Liver (tissue), 3 donors: Measurements from ENCODE around the gene STK11IP.

Source experiments
- CTCF ChIP-seq: fragments of 150-350 bp; IDR thresholded peaks from 2 replicates; pipeline ENCODE4 v1.5.1; 2017; ENCODE audit warnings: improper control_type of control experiment, low read depth, low read length; ENCODE audit not compliant: missing input control
- FOXA1 ChIP-seq: IDR thresholded peaks from 2 replicates; pipeline ENCODE4 v1.6.1; 2016; ENCODE audit warnings: antibody characterized with exemption
- SP1 ChIP-seq: IDR thresholded peaks from 2 replicates; pipeline ENCODE4 v1.6.1; 2018; ENCODE audit warnings: antibody characterized with exemption, mild to moderate bottlenecking
- donor health status: healthy.
- donor health status: healthy.

- no peak for TF ChIP-seq CTCF
- TF ChIP-seq SP1, result no peak
- TF ChIP-seq FOXA1, result no peak
These were observed 32.3 kb upstream of the STK11IP start for GRCh38 chr2:219565130-219566080.
